HCT116 (cell line): ENCODE measurements around the gene SEMA6B. TPM values are rescaled to one million over a fixed set of nuclear protein-coding genes. Genes with fewer than 3 reads are reported as not detected.

ENCODE experiments used
- ATAC-seq: fragments of 200-7000 bp; cut with Tn5 transposase; 2 replicates; pipeline ENCODE4 v1.9.1; 2020; ENCODE audit warnings: mild to moderate bottlenecking, moderate library complexity
- BruUV-seq: library from RNA; stranded (reverse); fragments of 400-500 nt; replicated peaks from 2 replicates; lab custom pipeline; 2021; lab: Mats Ljungman, UMichigan
- CTCF ChIA-PET: fragments of 300-600 bp; sonication (Branson Sonifier 250); formaldehyde crosslinking; loops from one replicate; lab custom pipeline; 2021; ENCODE audit warnings: antibody characterized with exemption; lab: Charles Lee
- POLR2A ChIA-PET: fragments of 300-600, 350-600 bp; sonication (Branson Sonifier 250); formaldehyde crosslinking; loops from one replicate; lab custom pipeline; 2021; ENCODE audit warnings: antibody characterized with exemption; lab: Charles Lee
- RAD21 ChIA-PET, 2 experiments: fragments of 300-600 bp; sonication (Branson Sonifier 250); formaldehyde crosslinking; loops; one replicate each; lab custom pipeline; 2023; ENCODE audit warnings: low total read pairs in 2 of 2; ENCODE audit not compliant: uncharacterized antibody in 2 of 2, unreplicated experiment in 2 of 2, low non-redundant PET in 1 of 2; lab: Charles Lee
- DNase-seq: peaks from one replicate; pipeline ENCODE4 v3.0.0-alpha.2; 2010; ENCODE audit warnings: low read depth, low spot score
- H2AFZ ChIP-seq: fragments of 200-600 bp; shearing (Covaris generic), sonication (generic); 2 replicates; pipeline ENCODE4 v1.6.1; 2017; ENCODE audit warnings: low read depth, mixed run types, mixed read lengths, antibody characterized with exemption, low read length; ENCODE audit not compliant: poor library complexity, severe bottlenecking
- H3K27ac ChIP-seq: 2 replicates; pipeline ENCODE4 v1.5.1; 2012; ENCODE audit warnings: low read depth, low read length
- H3K27me3 ChIP-seq: fragments of 200-600 bp; sonication (generic); 2 replicates; pipeline ENCODE4 v1.6.1; 2016; ENCODE audit warnings: mixed run types, low read length, mixed read lengths; ENCODE audit not compliant: insufficient read depth
- H3K36me3 ChIP-seq, 2 experiments: fragments of 200-500 bp in 1 of 2; fragments of 200-600 bp in 1 of 2; sonication (Bioruptor generic) in 1 of 2; sonication (generic) in 1 of 2; 2 replicates each; pipeline versions ENCODE4 v1.5.1 to v1.6.1; 2014 to 2016; ENCODE audit warnings: low read length in 2 of 2, inconsistent platforms in 1 of 2, mixed read lengths in 1 of 2, mixed run types in 1 of 2; ENCODE audit not compliant: insufficient read depth in 2 of 2, control insufficient read depth in 1 of 2
- H3K4me1 ChIP-seq, 2 experiments: fragments of 200-600 bp in 1 of 2; sonication (generic) in 1 of 2; 2 replicates each; pipeline versions ENCODE4 v1.5.1 to v1.6.1; 2012 to 2017; ENCODE audit warnings: low read length in 2 of 2, inconsistent platforms in 1 of 2, mild to moderate bottlenecking in 1 of 2, mixed read lengths in 1 of 2, mixed run types in 1 of 2, moderate library complexity in 1 of 2; ENCODE audit not compliant: insufficient read depth in 2 of 2, control insufficient read depth in 1 of 2
- H3K4me2 ChIP-seq: fragments of 200-600 bp; sonication (generic); 2 replicates; pipeline ENCODE4 v1.6.1; 2017; ENCODE audit warnings: mixed run types, low read length, mixed read lengths
- H3K4me3 ChIP-seq, 2 experiments: fragments of 200-600 bp in 1 of 2; sonication (generic) in 1 of 2; replicated peaks in 1 of 2; 2 replicates each; pipeline ENCODE4 v1.5.1; 2011 to 2016; ENCODE audit warnings: low read length in 2 of 2, control low read depth in 1 of 2, low read depth in 1 of 2, mild to moderate bottlenecking in 1 of 2, mixed read lengths in 1 of 2, mixed run types in 1 of 2
- H3K79me2 ChIP-seq: fragments of 200-600 bp; sonication (generic); 2 replicates; pipeline ENCODE4 v1.6.1; 2017; ENCODE audit warnings: mild to moderate bottlenecking, mixed run types, low read length, moderate library complexity, mixed read lengths; ENCODE audit not compliant: insufficient read depth
- H3K9ac ChIP-seq: fragments of 200-600 bp; sonication (generic); 2 replicates; pipeline ENCODE4 v1.6.1; 2016; ENCODE audit warnings: low read length, mixed read lengths
- H3K9me2 ChIP-seq: fragments of 200-600 bp; sonication (generic), shearing (Covaris generic); 2 replicates; pipeline ENCODE4 v1.6.1; 2017; ENCODE audit warnings: mixed run types, mild to moderate bottlenecking, moderate library complexity; ENCODE audit not compliant: insufficient read depth
- H3K9me3 ChIP-seq, 2 experiments: fragments of 200-500 bp in 1 of 2; fragments of 200-600 bp in 1 of 2; sonication (Bioruptor generic) in 1 of 2; sonication (generic) in 1 of 2; 2 replicates each; pipeline ENCODE4 v1.6.1; 2014 to 2017; ENCODE audit warnings: low read length in 2 of 2, mixed read lengths in 2 of 2, inconsistent platforms in 1 of 2, low read depth in 1 of 2, mild to moderate bottlenecking in 1 of 2, mixed run types in 1 of 2, moderate library complexity in 1 of 2; ENCODE audit not compliant: control insufficient read depth in 1 of 2, insufficient read depth in 1 of 2
- H4K20me1 ChIP-seq: fragments of 200-600 bp; sonication (generic), shearing (Covaris generic); 2 replicates; pipeline ENCODE4 v1.6.1; 2017; ENCODE audit warnings: mixed run types, mild to moderate bottlenecking, moderate library complexity; ENCODE audit not compliant: insufficient read depth
- CBX3 ChIP-seq: IDR thresholded peaks from 2 replicates; pipeline ENCODE4 v1.6.1; 2012; ENCODE audit warnings: low read depth
- CEBPB ChIP-seq: IDR thresholded peaks from 2 replicates; pipeline ENCODE4 v1.6.1; 2012; ENCODE audit warnings: low read depth
- CTCF ChIP-seq, 3 experiments: fragments of 200-600 bp in 1 of 3; sonication (generic) in 1 of 3; IDR thresholded peaks in 2 of 3; conservative IDR thresholded peaks in 1 of 3; 2 replicates each; pipeline ENCODE4 v1.5.1; 2012 to 2017; ENCODE audit warnings: low read depth in 2 of 3, low read length in 2 of 3, antibody characterized with exemption in 1 of 3, borderline replicate concordance in 1 of 3, control low read depth in 1 of 3, mild to moderate bottlenecking in 1 of 3, mixed read lengths in 1 of 3, mixed run types in 1 of 3, moderate library complexity in 1 of 3; ENCODE audit not compliant: insufficient read depth in 1 of 3
- EGR1 ChIP-seq: IDR thresholded peaks from 2 replicates; pipeline ENCODE4 v1.6.1; 2012; ENCODE audit warnings: low read depth
- FOSL1 ChIP-seq: IDR thresholded peaks from 2 replicates; pipeline ENCODE4 v1.6.1; 2012; ENCODE audit warnings: low read depth
- POLR2AphosphoS5 ChIP-seq: IDR thresholded peaks from 2 replicates; pipeline ENCODE4 v1.6.1; 2011; ENCODE audit warnings: mild to moderate bottlenecking, low read depth, low read length, moderate library complexity
- REST ChIP-seq: IDR thresholded peaks from 2 replicates; pipeline ENCODE4 v1.6.1; 2012; ENCODE audit warnings: low read depth
- SIN3A ChIP-seq: IDR thresholded peaks from 2 replicates; pipeline ENCODE4 v1.6.1; 2012; ENCODE audit warnings: low read depth
- SP1 ChIP-seq: IDR thresholded peaks from 2 replicates; pipeline ENCODE4 v1.6.1; 2012; ENCODE audit warnings: low read depth
- ZFX ChIP-seq: fragments of 450-650 bp; IDR thresholded peaks from 2 replicates; pipeline ENCODE4 v1.6.1; 2017
- ZNF274 ChIP-seq: fragments of 200-500 bp; sonication (Bioruptor generic); IDR thresholded peaks from 2 replicates; pipeline ENCODE4 v1.6.1; 2014; ENCODE audit warnings: mild to moderate bottlenecking, low read depth, low read length, inconsistent platforms
- intact Hi-C: fragments of 100-400 bp; cut with micrococcal nuclease; formaldehyde crosslinking; loops from 2 replicates; pipeline ENCODE4 v1.10.0; 2022
- total RNA-seq: library from RNA; stranded (reverse); gene quantifications from one replicate; pipeline ENCODE4 v1.2.1, GENCODE V29; 2021; ENCODE audit not compliant: unreplicated experiment

The SEMA6B gene
- total RNA-seq, 1 experiment from 2014 or later: 58.4 TPM

- TF ChIP-seq REST (no peak), ZFX (no peak), EGR1 (no peak), SP1 (no peak), FOSL1 (no peak), CBX3 (no peak), CEBPB (no peak), POLR2AphosphoS5 (no peak), SIN3A (no peak), ZNF274 (no peak)
Measured at GRCh38 chr19:4508698-4509097, 50.8 kb downstream of the SEMA6B start (continued).

- ChIA-PET RAD21 (no interaction called here), POLR2A (no interaction called here), CTCF (interaction anchor here (2.8 kb wide), 1 partner anchor 15 kb away, joined by 12 read pairs; no protein-coding TSS in a partner anchor)
- Histone ChIP-seq H3K9me2 (no peaks in the 10 kb centered on the region), H3K9me3 (no peaks in the 10 kb centered on the region), H3K79me2 (no peaks in the 10 kb centered on the region), H3K4me3 (no peak overlapping the region), H3K4me1 (peaks cover 0 to 11% of the 10 kb centered on the region in 2 experiments; a peak in 2 of 4 replicates), H3K4me2 (no peak overlapping the region), H3K9ac (no peak overlapping the region), H3K27me3 (no peaks in the 10 kb centered on the region), H3K27ac (no peak overlapping the region), H4K20me1 (no peaks in the 10 kb centered on the region), H2AFZ (no peak overlapping the region), H3K36me3 (no peaks in the 10 kb centered on the region; a peak in 1 of 4 replicates)
- no peak for TF ChIP-seq CTCF (IDR thresholded peaks at IDR 0.05 in 2 of 3, conservative IDR thresholded peaks at IDR 0.05 in 1 of 3; ENCODE audit: borderline replicate concordance in 1 of 3, insufficient read depth in 1 of 3, low read depth in 2 of 3, low read length in 2 of 3)
- no TSS peak for BruUV-seq
- DNase-seq (no peak), ATAC-seq (no peak)
- intact Hi-C loops: no loop called here
Measured at GRCh38 chr19:4507804-4508203, 51.7 kb downstream of the SEMA6B start.
